NCI-H1930 (cell line): ENCODE data around the gene RAP1A.

ENCODE experiments used
- DNase-seq, 2 experiments: peaks; one replicate each; lab custom pipeline; 2025; lab: John Stamatoyannopoulos, UW

The RAP1A gene

GRCh38 chr1:111719135-111719534 lies 99.5 kb downstream of the RAP1A start:
- no peak for DNase-seq

DNA sequence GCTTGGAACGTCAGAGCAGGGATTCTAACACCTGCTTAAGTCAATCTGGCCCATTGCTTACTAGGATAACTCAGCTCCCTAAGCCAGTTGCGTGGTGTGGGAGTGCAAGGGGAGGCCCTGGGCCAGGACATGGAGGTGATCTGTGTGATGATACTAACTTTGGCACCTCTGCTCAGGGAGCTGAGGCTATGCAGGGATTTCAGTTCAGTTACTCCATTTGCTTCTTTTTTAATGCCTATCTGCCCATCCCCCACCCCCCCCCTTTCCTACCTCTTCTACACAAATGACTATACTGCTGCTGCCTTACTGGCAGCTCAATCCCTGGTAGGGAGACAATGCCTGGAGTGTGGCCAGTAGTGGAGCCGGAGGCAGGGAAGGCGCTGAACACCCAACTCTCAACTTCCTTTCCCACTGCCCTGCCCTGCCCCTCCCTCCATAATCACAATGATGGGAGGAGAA lies 100.1 kb downstream of the RAP1A start:
- DNase-seq, result no peak

DNA sequence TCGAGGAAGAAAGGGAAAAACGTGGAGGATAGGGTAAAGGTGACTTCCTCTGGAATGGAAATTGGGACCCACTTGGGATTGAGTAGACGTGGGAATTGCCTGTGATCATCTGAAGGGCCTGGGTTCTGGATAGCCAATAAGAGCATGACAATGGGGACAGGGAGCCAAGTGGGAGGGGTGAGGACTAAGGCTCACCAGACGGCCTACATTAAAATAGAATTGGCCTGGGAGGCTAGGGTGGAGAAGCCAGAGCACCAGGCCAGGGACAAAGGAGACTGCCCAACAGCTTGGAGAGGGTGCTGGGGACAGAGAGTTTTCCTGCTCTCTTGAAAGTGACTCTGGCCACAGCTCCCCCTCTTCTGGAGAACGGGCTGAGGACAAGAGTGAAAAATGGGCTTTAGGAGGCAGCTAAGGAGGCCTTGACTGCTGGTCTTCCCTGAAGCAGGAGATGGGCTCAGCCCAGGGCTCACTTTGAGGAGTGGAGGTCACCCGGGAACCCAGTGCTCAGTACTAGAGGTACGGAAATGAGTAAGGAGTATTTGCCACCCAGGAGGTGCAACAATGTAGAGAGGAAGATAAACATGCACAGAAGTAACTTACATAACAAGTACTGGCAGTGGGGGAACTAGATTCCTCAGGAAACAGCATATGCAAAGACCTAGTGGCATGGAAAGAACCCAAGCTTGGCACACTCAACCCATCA lies 100.8 kb downstream of the RAP1A start:
- DNase-seq, result no peak

- no peak for DNase-seq
Measured at GRCh38 chr1:111720977-111721786, 101.6 kb downstream of the RAP1A start.

DNA sequence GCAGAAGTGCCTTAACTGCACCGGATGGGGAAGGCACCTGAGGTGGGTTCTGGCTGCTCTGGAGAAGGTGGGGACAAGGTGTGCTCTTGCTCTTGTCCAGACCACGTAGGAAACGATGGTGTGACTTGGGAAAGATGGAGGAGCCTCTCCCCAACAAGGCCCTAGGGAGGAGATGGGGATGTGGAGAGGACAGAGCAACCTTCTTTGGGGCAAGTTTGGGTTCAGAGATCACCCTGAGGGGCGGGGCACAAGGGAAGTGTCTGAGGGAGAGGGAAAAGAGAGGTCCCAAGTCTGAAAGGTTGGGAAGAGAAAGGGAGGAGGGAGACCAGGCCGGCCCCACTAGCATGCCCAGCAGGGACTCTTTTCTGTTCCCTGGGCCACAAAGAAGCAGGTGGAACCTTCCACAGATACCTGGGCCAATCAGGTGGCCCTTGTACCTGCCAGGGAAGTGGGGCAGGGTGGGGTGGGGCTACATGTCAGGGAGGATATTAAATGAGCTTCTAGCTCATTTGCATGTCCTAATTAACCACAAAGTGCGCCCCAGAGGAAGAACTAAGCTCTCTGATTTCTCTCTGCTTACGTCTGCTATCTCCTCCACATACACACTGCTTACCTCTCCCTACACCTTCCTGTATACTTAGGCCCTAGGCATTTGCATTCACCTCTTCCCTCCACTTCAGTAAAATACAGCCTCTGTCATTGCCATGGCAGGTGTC lies 103.7 kb downstream of the RAP1A start:
- DNase-seq, result no peak

DNA sequence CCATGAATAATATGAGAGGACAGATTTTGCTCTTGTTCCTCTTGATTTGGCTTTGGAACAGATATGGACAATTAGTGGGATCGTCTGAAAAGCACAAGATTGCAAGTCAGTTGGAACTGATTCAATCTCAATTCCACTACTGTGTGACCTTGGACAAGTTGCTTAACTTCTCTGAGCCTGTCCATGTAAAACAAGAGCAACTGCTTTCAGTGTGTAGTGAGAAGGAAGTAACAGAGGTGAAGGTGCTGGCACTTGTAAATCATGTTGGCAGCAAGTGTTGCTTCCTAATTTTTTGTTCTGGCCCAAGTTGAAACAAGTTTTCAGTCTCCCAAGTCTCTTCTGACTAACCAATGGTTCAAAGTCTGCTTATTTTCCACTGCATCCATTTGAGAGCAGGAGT lies 104.3 kb downstream of the RAP1A start:
- no peak for DNase-seq

DNA sequence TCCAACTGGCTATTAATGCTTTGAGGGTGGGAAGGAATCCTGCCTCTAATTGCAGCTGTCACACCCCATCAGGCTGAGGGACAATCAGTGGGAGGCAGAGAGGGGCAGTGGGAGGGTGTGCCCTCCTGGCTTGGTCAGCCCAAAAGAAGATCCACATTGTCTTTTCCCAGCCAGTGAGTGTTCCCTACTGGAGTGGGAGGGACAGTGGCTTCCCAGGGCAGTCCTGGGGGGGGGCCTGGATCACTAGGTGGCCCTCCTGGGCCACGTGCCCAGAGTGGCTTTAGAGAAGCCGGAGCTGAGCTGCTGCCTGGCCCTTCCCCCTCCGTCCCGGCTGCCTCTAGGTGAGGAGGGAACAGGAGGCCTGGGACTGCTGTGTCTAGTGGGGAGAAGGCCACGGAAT lies 105.6 kb downstream of the RAP1A start:
- DNase-seq, result no peak

GRCh38 chr1:111727056-111727455 lies 107.5 kb downstream of the RAP1A start:
- DNase-seq, result no peak

GRCh38 chr1:111729271-111729921 lies 109.8 kb downstream of the RAP1A start:
- DNase-seq, result no peak

DNA sequence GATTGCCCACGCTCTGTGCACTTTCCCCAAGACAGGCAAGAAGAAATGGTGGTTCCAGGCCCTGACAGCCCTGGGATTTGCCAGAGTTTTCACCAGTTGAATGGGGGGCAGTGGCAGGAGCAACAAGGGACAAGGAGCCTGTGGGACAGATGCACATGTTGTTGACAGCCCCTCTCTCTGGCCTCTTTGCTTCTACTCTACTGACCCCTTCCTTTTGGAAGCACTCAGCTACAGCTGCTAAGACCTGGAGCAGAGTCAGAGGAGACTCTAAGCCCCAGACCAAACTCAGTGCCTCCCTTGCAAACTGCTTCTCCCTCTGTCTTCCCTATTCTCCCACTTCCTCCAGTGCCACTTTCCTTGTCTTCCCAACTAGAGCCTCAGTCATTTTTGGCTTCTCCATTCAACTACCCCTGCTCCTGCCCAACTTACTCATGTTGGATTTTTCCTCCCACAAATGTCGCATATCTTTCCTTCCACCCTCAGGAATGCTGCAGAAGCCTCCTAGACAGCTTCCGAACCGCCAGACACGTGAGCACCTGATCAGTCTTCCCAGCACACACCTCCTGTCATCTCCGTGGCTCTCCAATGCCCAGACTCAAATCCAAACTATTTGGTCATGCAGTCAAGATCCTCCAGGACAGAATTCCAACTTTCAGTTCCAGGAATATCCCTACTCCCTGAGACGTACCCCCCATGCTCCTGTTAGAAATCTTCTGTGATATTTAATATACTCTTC lies 110.5 kb downstream of the RAP1A start:
- DNase-seq, result no peak

DNA sequence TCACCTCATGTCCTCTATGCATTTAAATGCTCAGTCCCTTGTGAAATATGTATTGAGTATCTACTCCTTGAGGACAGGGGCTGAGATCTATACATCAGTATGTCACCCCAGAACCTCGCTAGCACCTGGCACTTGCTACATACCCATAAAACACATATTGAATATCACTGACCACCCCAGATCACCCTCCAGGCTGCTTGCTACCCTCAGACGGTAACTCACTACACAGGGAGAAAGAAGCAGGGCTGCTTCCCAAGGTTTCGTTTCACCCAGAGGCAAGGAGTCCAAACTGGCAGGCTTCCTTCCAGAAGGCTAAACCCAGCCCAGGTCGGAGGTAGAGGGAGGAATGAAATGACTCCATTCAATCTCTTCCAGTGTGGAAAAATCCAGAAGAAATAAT lies 111.1 kb downstream of the RAP1A start:
- no peak for DNase-seq

GRCh38 chr1:111731956-111732355 lies 112.4 kb downstream of the RAP1A start:
- no peak for DNase-seq

- no peak for DNase-seq
Measured at GRCh38 chr1:111732718-111733117, 113.1 kb downstream of the RAP1A start.

- DNase-seq, result no peak
Measured at GRCh38 chr1:111733183-111733991, 113.8 kb downstream of the RAP1A start.

- no peak for DNase-seq
Measured at GRCh38 chr1:111733992-111734341, 114.4 kb downstream of the RAP1A start.

- DNase-seq, result no peak
Measured at GRCh38 chr1:111734426-111734825, 114.8 kb downstream of the RAP1A start.

DNA sequence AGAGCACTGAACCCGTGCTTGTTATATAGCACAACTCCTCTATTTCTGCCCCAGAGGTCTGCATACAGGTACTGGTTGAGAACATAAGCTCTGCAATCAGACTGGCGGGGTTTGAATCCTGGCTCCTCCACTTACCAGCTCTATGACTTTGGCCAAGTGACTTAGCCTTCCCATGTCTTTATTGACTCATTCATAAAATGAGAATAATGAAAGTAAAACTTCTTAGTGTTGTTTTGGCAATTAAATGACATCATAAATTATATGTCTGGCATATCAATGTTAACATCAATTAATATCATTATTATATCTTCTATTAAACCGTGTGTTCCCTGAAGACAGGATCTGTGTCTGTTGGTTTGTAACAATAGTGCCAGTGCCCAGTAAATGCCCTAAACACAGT lies 115.3 kb downstream of the RAP1A start:
- DNase-seq, result no peak

GRCh38 chr1:111735321-111735720 lies 115.7 kb downstream of the RAP1A start:
- DNase-seq, result no peak

GRCh38 chr1:111735858-111736544 lies 116.4 kb downstream of the RAP1A start:
- no peak for DNase-seq

DNA sequence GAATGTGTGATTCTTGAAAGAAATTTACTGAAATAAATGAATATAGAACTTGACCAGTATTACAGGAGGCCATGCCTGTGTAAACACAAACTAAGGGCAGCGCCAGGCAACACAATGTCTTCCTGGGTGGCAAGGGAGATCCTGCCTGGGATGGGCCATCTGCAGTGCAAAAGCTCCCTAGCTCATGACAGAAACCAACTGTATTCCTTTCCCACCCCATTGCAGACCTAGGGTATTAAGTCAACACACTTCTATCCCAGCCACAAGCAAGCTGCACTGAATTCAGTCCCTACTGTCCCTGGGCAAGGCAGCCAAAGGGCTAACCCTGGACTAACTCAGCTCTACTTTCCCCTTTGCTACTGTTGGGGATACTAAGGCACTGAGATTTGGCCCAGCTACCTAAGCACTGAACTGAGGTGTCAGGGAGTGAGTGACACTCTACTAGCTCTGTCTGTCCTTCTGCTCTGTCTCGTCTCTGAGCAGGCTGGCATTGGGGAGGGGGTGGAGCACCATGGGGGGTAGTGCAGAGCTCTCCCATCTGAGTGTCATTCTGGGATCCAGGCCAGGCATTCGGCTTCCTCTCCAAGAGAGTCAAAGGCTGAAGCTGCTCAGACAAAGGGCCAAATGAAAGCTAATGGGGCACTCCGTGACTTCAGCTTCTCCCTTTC lies 117.1 kb downstream of the RAP1A start:
- DNase-seq, result no peak
